RPMI7951 (cell line): ENCODE measurements around the gene POLR1D. TPM values are rescaled to one million over a fixed set of nuclear protein-coding genes. Genes with fewer than 3 reads are reported as not detected.

Source experiments
- DNase-seq: peaks from one replicate; pipeline ENCODE4 v3.0.0-alpha.2; 2012; ENCODE audit warnings: low read depth
- total RNA-seq: library from RNA; depleted of rRNA; stranded (reverse); fragments of >200 nt; shearing (Covaris generic); gene quantifications from 2 replicates; pipeline ENCODE4 v1.2.3, GENCODE V29; 2014

The POLR1D gene
- total RNA-seq, 1 experiment from 2014 or later = 82.1 TPM

DNA sequence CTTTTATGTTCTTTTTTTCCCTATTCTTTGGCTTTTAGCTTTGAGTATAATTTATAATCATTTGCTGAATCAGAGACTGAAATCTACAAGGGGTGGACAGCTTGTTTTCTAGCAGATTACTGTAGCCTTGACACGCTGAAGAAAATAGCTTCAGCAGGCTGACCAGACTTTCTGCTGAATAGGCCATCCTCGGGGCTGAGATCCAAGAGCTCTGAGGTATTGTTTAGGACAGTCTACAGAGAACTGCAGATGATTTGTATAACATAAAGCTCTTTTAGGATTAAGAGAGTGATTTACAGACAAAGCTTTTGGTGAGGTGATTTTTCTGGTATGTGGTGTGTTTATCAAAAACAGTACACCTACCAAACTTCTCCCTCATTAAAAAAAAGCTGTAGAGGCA, 16.8 kb downstream of the POLR1D start:
- no peak for DNase-seq

DNA sequence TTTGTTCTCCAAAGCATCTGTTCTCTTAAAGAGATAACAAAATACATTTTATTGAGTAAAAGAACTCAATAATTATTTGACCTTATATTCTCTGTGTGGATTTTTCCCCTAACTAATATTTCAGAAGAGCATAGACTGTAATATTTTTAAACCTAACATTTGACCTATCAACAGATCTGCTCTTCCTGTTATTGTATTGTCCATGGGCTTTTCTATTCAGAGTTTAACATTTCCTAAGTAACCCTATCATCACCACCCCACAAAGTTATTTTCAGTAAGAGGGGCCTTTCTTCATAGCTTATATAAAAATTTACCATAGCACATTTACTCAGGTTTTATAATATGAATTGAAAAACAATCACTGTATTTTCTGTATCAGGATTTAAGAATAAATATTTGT, 17.5 kb downstream of the POLR1D start:
- no peak for DNase-seq

DNA sequence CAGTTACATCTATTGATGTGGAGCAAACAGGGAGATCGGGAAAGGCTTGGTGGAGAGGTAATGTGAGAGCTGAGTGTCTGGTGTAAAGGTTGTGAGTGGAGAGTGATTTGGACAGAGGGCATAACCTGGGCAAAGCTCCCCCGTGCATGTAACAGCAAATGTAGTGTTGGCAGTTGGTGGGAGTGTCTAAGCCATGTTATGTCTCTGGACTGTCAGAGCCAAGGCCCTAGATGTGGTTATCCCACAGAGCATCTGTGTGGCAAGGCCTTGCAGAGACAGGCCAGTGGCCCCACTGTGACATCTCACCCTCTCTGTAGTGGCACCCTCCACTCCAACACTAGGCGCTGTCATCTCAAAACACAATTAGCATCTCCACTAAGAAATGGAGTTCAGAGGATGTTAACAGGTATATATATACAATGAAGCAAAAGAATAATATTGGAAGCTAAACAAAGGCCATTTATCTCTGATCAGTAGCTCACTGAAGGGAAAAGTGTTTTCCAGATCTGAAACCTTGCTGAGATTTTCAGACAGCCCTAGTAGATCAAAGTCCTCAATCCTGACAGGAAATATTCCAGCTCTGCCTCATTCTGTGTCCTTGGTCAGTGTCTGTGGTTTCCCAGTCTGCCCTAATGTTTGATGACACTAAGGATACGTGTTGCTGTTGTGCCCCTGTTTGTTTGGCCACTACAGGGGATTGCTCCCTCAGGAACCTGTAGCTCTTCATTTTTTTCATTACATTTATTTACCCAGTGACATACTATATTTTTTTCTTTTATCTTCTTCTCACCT, 20.2 kb downstream of the POLR1D start:
- DNase-seq = no peak

DNA sequence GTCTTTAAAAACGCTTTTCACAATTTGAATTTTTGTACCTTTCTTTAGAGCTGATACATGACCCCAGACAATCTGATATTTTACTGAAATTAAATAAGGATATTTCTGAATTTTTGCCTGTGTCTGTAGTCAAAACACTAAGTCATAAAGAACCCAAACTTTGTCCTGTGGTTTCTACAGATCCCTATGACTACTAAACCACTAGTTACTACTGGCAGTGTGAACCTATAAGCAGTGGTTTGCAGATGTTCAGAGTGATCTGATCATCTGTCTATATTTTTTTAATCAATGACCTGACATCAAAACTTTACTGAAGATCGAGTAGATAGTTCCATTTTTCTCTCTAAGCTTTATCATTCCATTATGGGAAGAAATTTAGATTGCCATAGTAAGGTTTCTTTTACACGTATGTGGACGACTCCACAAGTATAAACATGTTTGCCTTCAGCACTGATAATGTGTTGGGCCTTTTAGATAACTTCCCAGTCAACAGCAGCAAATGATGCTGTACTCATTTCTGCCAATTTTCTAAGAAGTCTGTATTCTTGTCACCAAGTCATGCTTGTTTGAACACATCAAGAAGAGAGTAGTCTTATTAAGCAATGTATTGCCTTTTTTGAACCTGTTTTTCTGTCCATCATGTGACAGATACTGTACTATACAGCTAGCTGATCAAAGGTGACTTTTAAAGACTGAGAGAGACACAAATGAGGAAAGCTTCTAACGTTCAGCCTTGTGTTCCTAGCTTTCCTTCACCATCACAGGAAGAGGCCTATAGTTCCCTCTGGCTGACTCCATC, 21.8 kb downstream of the POLR1D start:
- no peak for DNase-seq

DNA sequence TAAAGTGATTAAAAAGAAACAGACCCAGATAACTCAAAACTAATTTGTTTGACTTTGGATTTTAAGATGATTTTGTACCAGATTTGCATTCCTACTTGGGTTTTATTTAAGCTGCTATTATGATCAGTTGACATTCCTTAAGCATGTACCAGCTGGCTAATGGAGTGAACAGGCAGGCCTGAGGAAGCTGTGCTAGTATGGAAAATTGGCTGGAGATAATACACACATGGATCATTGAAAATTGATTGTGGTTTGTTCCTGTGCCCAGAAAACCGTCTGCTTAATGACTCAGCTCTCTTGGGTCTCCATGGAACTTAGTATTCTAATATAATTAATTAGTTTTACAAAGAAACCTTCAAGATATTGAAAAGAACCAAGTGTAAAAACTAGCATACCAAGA, 22.6 kb downstream of the POLR1D start:
- DNase-seq = peak; percentile 37

DNA sequence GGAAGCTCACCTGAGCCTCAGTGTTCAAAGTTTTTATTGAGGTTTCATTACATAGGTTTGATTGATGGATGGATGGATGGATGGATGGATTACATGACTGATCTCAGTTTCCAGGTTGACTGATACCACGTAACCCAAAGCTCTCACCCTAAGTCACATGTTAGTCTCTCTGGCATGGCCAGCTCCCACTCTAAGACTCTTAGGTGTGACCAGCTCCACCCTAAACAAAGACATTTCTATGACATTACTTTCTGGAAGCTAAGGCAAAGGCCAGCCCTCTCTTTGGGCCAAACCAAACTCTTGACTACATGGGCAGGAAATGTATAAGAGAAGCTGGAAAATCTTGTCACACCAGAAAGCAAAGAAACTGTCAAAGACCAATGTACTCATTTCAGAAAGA, 28.6 kb downstream of the POLR1D start:
- no peak for DNase-seq

DNA sequence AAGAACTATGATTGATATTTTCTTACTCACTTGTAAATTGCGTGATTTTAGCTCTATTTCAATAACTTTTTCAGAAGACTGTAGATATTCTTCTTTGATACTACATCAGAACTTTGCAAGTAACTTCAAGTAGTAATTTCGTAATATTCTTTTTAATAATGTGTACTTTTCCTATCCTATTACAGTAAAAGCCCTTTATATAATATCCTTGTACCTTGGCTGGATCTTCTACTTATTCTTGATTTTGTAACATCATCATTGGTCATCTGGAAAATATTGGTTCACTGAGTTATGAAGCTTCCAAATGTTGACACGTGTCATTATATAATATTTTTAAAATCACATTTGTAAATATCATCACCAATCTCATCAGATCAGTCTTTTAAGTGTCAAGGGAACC, 32.4 kb downstream of the POLR1D start:
- DNase-seq = no peak

DNA sequence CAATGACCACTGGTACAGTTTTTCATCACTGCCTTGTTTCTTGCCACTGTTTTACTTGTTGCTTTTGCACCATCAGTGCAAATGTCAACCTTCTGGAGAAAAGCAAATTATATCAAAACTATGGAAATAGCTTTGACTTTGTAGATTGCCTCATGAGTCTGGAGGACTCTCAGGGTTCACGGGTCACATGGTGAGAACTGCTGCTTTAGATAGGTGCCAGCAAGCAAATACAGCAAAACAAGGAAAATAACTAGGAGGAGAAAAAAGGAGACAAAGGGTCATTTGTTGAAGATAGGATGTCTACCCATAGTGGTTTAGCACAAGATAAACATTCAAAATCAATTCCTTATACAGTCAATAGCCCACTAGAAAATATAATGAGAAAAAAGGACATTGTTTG, 33.1 kb downstream of the POLR1D start:
- no peak for DNase-seq

DNA sequence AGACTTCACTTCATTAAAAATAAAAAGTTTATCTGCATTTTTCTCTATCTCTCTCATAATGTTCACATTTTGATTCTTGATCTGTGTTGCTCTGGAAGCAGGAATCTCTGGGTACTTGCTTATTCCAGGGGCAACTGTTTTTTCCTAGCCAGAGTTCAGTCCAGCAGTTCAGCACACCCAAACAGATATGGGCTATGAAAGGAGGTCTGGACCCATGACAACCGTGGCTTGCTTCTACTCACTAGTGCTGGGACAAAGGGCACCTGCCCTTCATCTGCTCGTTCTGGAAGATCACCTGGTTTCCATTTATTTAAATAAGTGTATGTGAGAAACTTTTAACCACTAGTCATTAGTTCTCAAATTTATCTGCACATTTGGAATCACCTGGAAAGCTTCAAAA, 36.0 kb downstream of the POLR1D start:
- DNase-seq = no peak

DNA sequence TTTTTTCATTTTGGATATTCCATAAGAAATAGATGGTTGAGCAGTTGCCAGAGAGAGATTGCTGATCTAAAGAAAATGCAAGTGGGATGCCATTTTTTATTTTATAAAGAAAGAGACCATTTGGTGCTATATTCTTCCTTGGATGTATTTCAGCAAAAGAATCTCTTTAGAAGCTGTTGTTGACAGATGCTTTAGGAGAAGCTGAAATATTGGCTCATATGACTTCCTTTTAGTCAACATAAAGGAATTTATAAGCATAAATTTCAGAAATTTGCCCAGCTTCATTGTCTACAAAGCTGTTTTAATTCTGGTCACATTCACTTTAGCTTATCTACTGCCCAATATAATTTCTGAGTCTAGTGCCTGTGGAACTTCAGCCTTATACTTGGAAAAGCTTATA, 36.9 kb downstream of the POLR1D start:
- no peak for DNase-seq

DNA sequence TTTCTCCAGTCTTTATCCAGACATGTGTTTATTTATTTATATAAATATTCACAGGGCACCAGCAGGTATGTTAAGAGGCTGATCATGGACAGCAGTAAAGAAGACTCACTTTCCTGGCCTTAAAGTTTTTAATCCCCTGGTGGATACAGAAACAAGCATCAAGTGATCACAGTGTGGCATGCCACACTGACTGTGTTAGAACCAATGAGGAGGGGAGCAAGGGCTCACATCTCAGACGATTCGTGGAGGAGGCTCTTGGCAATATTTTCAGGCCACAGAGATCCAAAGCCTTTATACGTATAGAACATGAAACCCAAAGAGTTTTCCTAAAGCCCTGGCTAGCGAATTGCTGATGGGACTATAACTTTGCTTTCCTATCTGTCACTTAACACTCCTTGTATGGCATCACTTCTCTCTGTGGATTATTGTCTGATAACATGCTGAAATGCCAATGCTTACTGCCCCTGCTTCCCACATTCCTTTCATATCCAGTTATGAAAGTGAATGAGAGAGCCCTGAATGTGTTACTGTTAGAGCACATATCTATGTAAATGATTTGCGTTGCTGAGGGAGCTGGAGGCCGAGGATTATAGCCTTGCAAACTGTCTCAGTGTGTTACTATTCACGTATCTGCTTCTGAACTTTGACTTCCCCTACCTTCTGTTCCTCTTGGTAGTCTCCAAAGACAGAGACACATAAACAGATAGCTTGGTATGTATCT, 37.6 kb downstream of the POLR1D start:
- DNase-seq = no peak

DNA sequence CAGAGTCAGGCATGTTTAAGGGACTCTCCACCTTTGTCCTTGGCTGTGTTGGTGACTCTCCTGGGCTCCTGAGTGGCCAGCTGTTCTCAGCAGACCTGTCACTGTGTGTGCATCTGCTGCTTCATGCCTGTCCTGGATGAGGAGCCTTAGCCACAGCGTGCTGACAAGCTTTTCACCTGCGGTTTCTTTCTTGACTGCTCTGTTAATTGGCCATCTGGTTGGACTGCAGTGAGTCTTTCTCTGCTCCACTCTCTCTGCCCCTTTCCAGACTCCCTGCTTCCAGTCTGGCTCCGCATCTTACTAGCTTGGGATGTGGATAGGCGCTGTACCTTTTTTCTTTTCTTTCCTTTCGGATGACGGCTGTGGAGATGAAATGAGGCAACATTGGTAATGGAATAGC, 38.8 kb downstream of the POLR1D start:
- DNase-seq = no peak

DNA sequence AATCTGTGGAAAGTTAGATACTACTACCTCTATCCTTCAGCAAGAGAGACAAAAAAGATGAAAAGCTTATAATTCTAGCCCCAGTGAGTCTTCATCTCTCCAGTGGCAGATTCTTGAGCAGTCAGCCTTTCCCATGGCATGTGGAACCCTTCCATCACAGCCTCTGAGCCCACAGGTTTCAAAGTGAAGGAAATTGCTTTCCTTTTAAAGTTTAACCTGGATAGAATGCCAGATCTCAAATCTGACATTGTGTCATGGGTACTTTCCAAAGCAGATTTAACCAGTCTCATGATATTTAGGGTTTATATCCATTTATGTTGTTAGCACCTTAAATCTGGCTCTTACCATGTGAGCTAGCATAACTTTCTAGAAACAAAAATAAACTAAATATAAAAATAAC, 39.3 kb downstream of the POLR1D start:
- DNase-seq = no peak

DNA sequence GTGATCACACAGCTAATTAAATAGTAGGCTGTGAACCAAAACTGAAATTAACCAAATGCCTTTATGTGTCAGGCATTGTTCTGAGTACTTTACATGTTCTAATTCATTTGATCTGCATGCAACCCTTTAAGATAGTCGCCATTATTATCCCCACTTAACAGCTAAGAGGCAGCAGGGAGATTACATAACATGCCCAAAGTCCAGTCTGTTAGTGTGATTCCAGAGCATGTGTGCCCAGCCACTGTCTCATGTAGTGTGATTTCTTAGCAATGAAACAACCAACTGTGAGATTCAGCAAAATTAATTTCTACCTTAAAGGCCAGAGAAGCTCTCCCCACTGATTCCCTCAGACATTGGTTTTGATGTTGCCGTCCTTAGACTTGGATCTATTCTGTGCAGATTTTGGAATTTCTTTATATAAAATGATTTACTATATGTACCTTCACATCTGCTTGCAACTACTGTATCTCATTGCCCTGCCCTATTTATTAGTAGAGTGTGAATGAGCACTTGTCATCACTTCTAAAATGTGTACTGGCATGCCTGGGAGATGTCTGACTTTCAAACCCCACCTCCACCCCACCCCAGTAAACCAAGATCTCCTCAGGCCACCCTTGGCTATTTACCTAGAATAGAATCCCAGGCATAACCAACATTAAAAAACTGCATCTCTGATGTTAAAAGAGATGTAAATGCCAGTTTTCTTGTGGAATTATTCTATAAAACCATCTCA, 41.2 kb downstream of the POLR1D start:
- DNase-seq = no peak

DNA sequence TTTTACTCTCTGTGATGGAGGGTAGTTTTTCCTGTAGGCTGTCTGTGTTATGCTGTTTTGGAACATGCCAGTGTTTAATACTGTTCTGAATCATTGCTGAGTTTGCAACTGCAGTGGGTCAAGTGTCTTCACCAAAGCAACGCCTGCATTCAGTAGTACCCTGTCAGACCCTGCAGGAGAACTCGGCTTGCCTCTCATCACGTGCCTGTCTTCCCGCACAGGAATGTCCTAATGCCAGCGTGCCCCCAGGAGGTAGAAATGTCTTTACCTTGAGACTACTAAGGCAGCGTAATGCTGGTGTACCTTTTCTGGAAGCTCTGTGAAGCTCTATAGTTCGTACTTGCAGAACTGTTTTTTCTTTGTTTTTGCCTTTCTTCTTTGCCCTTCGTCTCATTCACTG, 42.3 kb downstream of the POLR1D start:
- no peak for DNase-seq

DNA sequence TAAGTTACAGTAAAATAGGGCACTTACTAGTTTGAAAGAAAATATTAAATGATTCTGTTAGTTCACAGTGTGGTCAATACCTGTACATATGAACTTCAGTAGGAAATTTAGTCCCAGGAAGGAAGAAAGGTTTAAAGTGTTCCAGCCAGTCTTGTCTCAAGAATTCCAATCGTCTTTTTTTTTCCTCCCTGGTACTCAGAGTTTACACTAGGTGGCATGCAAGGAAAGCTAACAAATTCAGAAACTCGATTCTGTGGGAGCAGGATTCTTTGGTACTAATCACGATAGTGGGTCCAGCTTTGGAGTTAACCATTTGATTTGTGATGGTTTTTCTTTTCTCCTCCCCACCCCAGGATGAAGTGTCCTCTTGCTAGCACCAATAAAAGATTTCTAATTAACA, 43.6 kb downstream of the POLR1D start:
- no peak for DNase-seq

DNA sequence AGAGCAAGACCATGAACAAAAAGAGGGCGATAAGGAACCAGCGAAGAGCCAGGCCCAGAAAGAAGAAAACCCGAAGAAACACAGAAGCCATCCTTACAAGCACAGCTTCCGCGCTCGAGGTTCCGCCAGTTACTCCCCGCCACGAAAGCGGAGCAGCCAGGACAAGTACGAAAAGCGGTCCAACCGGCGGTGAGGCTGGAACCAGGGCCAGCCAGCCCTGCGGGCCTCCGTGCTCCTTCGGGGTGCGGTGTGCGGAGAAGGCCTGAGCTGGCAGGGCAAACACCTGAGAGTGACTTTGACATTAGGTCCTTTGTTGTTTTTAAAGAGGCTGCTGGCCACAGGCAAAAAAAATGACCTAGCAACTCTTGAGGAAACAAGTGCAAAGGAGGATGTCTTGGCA, 44.1 kb downstream of the POLR1D start:
- DNase-seq = no peak

DNA sequence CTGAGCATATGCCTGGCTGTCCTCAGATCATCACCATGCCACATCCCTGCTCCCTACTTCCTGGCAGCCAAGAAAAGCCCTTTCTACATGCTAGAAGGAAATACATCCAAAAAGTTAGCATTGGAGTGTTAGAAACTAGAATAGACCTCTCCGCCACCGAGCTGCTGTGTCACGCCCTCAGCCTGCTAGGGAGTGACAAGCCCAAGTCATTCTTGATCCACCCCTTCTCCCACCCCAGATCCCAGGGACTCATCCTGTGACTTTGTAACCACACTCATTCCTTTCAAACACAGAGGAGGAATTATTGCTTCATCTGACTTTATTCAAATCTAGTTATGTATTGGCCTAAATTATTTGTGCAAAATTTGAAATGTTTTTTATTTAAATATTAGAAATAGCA, 45.3 kb downstream of the POLR1D start:
- no peak for DNase-seq

DNA sequence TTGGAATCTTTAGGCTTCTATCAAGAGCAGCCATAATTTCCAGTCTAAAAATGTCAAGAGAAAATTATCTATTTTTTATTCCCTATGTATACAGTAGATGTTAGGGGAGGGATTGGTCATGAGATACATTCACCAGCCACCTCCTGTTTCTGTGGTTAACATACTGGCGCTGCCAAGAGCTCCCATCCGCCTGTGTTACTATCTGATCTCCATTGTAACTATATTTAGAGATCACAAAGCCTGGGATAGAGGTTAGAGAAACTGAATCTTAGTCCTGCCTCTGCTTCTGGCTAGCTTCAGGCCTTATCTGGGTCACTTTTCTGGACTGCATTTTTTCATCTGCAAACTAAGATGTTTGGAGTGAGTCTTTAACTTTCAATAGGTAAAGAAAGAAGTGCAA, 46.3 kb downstream of the POLR1D start:
- peak; percentile 38 for DNase-seq

DNA sequence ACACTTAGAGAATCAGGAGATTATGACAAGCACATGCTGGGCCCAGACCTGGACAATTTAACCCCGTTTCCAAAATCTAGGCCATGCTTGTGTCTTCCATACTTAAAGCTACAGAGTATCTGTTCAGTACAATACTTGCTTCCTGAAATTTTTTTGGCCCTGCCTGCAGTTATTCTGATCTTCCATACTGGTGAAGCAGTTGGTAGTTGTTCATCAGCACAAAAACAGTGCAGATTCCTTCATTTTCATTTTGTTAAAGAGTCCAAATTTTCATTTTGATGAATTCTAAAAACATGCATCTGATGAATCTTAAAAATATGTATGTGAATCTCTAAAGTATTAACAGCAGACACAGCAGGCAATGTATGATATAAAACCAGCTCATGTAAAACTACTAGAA, 49.2 kb downstream of the POLR1D start:
- no peak for DNase-seq

DNA sequence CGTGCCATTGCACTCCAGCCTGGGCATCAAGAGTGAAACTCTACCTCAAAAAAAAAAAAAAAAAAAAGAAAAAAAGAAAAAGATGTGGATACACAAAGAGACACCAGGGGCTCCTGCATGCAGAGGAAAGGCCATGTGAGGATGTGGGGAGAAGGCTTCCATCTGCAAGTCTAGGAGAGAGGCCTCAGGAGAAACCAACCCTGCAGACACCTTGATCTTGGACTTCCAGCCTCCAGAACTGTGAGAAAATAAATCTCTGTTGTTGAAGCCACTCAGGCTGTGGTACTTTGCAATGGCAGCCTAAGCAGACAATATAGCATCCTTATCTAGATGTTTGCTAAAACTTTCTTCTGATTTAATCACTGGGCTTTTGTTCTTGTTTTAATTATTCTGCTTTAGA, 50.3 kb downstream of the POLR1D start:
- DNase-seq = no peak
